CD4-positive, alpha-beta T cell (primary cell): ENCODE results near the gene ZSWIM4. TPM values are rescaled to one million over a fixed set of nuclear protein-coding genes. Genes with fewer than 3 reads are reported as not detected.

Experiments
- ATAC-seq: fragments of 200-7000 bp; cut with Tn5 transposase; one replicate; pipeline ENCODE4 v1.10.0; 2022; ENCODE audit warnings: mild to moderate bottlenecking; ENCODE audit not compliant: poor library complexity
- CTCF ChIA-PET: fragments of 350-600 bp; sonication (Branson Sonifier 250); formaldehyde crosslinking; loops from one replicate; lab custom pipeline; 2021; ENCODE audit warnings: antibody characterized with exemption, inconsistent platforms; lab: Charles Lee
- POLR2A ChIA-PET: fragments of 350-600 bp; sonication (Branson Sonifier 250); formaldehyde crosslinking; loops from one replicate; lab custom pipeline; 2021; ENCODE audit warnings: antibody characterized with exemption, inconsistent platforms; lab: Charles Lee
- DNase-seq, 14 experiments: peaks; one replicate each; pipeline ENCODE4 v3.0.0-alpha.2; 2013 to 2020; ENCODE audit warnings: mixed read lengths in 2 of 14
- H3K27ac ChIP-seq, 2 donors: one replicate each; pipeline versions ENCODE4 v1.5.1 to v1.7.0; 2013; ENCODE audit warnings: low read length in 2 of 2, low read depth in 1 of 2, mild to moderate bottlenecking in 1 of 2
- H3K27me3 ChIP-seq, 2 experiments: 1 replicate in 1 of 2; 2 replicates in 1 of 2; pipeline versions ENCODE4 v1.6.1 to v1.7.0; 2013; ENCODE audit warnings: low read length in 2 of 2, control low read depth in 1 of 2, mild to moderate bottlenecking in 1 of 2, moderate library complexity in 1 of 2; ENCODE audit not compliant: insufficient read depth in 2 of 2, control insufficient read depth in 1 of 2
- H3K36me3 ChIP-seq: one replicate; pipeline ENCODE4 v1.6.1; 2013; ENCODE audit warnings: low read length, control low read depth; ENCODE audit not compliant: insufficient read depth
- H3K4me1 ChIP-seq: one replicate; pipeline ENCODE4 v1.6.1; 2013; ENCODE audit warnings: low read length, control low read depth; ENCODE audit not compliant: insufficient read depth
- H3K4me3 ChIP-seq: one replicate; pipeline ENCODE4 v1.5.1; 2013; ENCODE audit warnings: mild to moderate bottlenecking, low read length, moderate library complexity
- H3K9me3 ChIP-seq, 2 experiments: 1 replicate in 1 of 2; 2 replicates in 1 of 2; pipeline versions ENCODE4 v1.6.1 to v1.7.0; 2013; ENCODE audit warnings: low read length in 2 of 2, mild to moderate bottlenecking in 2 of 2, control low read depth in 1 of 2, moderate library complexity in 1 of 2; ENCODE audit not compliant: control insufficient read depth in 1 of 2, insufficient read depth in 1 of 2
- H3K27ac Mint-ChIP-seq: one replicate; pipeline ENCODE4 v1.8.0; 2020; ENCODE audit warnings: mixed read lengths
- H3K27me3 Mint-ChIP-seq: one replicate; pipeline ENCODE4 v1.8.0; 2021; ENCODE audit warnings: mixed read lengths
- H3K36me3 Mint-ChIP-seq: one replicate; pipeline ENCODE4 v1.8.0; 2021; ENCODE audit warnings: low read depth, mixed read lengths
- H3K4me1 Mint-ChIP-seq: one replicate; pipeline ENCODE4 v1.8.0; 2021; ENCODE audit warnings: low read depth, mixed read lengths
- H3K4me3 Mint-ChIP-seq: one replicate; pipeline ENCODE4 v1.8.0; 2020; ENCODE audit warnings: mild to moderate bottlenecking, mixed read lengths
- H3K9me3 Mint-ChIP-seq: one replicate; pipeline ENCODE4 v1.8.0; 2020; ENCODE audit warnings: mixed read lengths
- CTCF ChIP-seq: fragments of 200-600 bp; IDR thresholded peaks from one replicate; pipeline ENCODE4 v1.8.0; 2022; ENCODE audit warnings: antibody characterized with exemption, mild to moderate bottlenecking
- intact Hi-C, 2 experiments: fragments of 100-400 bp; cut with DNase I in 1 of 2; cut with micrococcal nuclease in 1 of 2; formaldehyde crosslinking; loops; one replicate each; pipeline versions ENCODE4 v1.15.1 to v1.9.0; 2023 to 2025; cut with DNase I, micrococcal nuclease
- total RNA-seq, 174 experiments: library from RNA in 2 of 174; stranded (reverse) in 2 of 174; gene quantifications; one replicate each; pipeline ENCODE4 v1.2.3 and lab custom pipeline; 2021 to 2026

Gene ZSWIM4
- total RNA-seq, 2 experiments from 2014 or later = 3.5 to 3.8 TPM

DNA sequence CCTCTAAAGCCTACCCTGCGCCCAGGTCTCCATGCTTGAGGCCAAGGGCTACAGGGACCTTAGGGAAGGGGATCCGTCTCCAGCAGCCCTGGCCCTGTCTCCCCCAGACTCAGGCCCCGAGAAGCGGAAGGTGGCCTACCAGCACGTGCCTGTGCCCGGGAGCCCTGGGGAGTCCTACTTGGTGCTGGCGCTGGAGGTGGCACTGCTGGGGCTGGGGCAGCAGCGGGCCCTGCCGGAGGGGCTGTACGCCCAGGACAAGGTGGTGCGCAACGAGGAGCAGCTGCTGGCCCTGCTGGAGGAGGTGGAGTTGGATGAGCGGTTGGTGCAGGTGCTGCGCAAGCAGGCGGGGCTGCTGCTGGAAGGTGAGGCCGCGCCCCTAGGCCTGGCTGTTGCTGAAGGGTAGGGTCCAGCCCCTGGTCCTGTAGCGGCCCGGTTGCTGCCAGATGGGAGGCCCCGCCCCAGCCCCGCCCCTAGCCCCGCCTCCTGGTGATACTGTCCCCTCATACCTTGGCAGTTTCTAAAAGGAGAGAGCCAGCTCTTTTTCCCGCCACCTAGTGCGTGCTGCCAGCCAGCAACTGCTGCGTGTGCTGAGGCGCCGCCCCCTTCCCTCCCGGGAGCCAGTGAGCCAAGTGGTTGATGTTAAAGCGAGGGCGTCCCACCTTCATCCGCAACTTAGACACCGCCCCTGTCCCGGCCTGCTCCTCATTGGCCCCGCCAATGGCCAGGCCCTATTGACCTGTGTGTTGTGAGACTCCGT lies 22.6 kb downstream of the ZSWIM4 start:
- H3K27me3 Mint-ChIP-seq = no peaks in the 10 kb centered on the region
- intact Hi-C loops = no loop called here
- H3K4me1 ChIP-seq = peaks cover 4% of the 10 kb centered on the region
- no peaks in the 10 kb centered on the region for H3K9me3 Mint-ChIP-seq
- H3K4me1 Mint-ChIP-seq = peaks cover 13% of the 10 kb centered on the region
- DNase-seq (peak in 7 of 14 experiments; percentile 43 to 66 (median 58)), ATAC-seq (peak; percentile 91)
- H3K36me3 Mint-ChIP-seq = peaks cover 16% of the 10 kb centered on the region
- H3K4me3 Mint-ChIP-seq = peak overlapping the region; percentile 77
- POLR2A ChIA-PET = interaction anchor here (0.8 to 1.7 kb wide), 4 partner anchors 19 to 44 kb away, joined by 3 to 6 read pairs (median 4); no protein-coding TSS in a partner anchor
- no peak overlapping the region for H3K27ac Mint-ChIP-seq
- H3K27ac ChIP-seq = no peak overlapping the region
- no peaks in the 10 kb centered on the region for H3K9me3 ChIP-seq
- CTCF ChIA-PET = no interaction called here
- H3K27me3 ChIP-seq = no peaks in the 10 kb centered on the region
- peaks cover 10% of the 10 kb centered on the region for H3K36me3 ChIP-seq
- no peak for TF ChIP-seq CTCF
- H3K4me3 ChIP-seq = peak overlapping the region; percentile 12

- peaks cover 13% of the 10 kb centered on the region for H3K4me1 Mint-ChIP-seq
- intact Hi-C loops = no loop called here
- H3K27ac ChIP-seq = no peak overlapping the region
- H3K36me3 Mint-ChIP-seq = peaks cover 20% of the 10 kb centered on the region
- POLR2A ChIA-PET = interaction anchor here (1.4 kb wide), 1 partner anchor 17 kb away, joined by 4 read pairs; no protein-coding TSS in a partner anchor
- CTCF ChIA-PET = no interaction called here
- TF ChIP-seq CTCF = no peak
- no peaks in the 10 kb centered on the region for H3K9me3 Mint-ChIP-seq
- peaks cover 10% of the 10 kb centered on the region for H3K36me3 ChIP-seq
- no peak overlapping the region for H3K4me3 Mint-ChIP-seq
- peaks cover 4% of the 10 kb centered on the region for H3K4me1 ChIP-seq
- peak in 1 of 14 experiments; percentile 47 for DNase-seq
- H3K27me3 ChIP-seq = no peaks in the 10 kb centered on the region
- H3K9me3 ChIP-seq = no peaks in the 10 kb centered on the region
- ATAC-seq = no peak
- H3K27ac Mint-ChIP-seq = no peak overlapping the region
- no peak overlapping the region for H3K4me3 ChIP-seq
- H3K27me3 Mint-ChIP-seq = no peaks in the 10 kb centered on the region
Measured at GRCh38 chr19:13819238-13819637, 24.0 kb downstream of the ZSWIM4 start.

DNA sequence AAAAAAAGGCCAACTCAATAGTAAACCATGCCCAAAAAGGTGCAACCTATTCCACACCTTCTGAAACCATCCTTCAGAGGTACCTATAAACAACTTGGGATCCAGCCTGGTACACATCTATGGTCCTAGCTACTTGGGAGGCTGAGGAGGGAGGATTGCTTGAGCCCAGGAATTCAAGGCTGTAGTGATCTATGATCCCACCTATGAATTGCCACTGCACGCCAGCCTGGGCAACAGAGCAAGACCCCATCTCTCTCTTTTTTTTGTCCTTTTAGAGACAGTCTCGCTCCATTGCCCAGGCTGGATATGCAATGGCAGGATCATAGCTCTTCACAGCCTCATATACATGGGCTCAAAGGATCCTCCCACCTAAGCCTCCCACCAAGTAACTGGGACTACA lies 26.0 kb downstream of the ZSWIM4 start:
- no peak for TF ChIP-seq CTCF
- no peaks in the 10 kb centered on the region for H3K27me3 Mint-ChIP-seq
- DNase-seq (peak in 1 of 14 experiments; percentile 36), ATAC-seq (no peak)
- POLR2A ChIA-PET = no interaction called here
- no peak overlapping the region for H3K27ac ChIP-seq
- CTCF ChIA-PET = interaction anchor here (1.3 kb wide), 1 partner anchor 41 kb away, joined by 4 read pairs; no protein-coding TSS in a partner anchor
- H3K36me3 Mint-ChIP-seq = peaks cover 21% of the 10 kb centered on the region
- H3K27me3 ChIP-seq = no peaks in the 10 kb centered on the region
- intact Hi-C loops = no loop called here
- no peaks in the 10 kb centered on the region for H3K4me1 ChIP-seq
- no peaks in the 10 kb centered on the region for H3K9me3 Mint-ChIP-seq
- no peaks in the 10 kb centered on the region for H3K9me3 ChIP-seq
- H3K27ac Mint-ChIP-seq = no peak overlapping the region
- no peak overlapping the region for H3K4me3 ChIP-seq
- H3K4me1 Mint-ChIP-seq = peaks cover 13% of the 10 kb centered on the region
- H3K36me3 ChIP-seq = peaks cover 16% of the 10 kb centered on the region
- no peak overlapping the region for H3K4me3 Mint-ChIP-seq
